ENCODE measurements around the gene LPIN3. TPM values are rescaled to one million over a fixed set of nuclear protein-coding genes. Genes with fewer than 3 reads are reported as not detected.

LPIN3 gene
- total RNA-seq, 1 experiment from 2014 or later, result 3.8 TPM

DNA sequence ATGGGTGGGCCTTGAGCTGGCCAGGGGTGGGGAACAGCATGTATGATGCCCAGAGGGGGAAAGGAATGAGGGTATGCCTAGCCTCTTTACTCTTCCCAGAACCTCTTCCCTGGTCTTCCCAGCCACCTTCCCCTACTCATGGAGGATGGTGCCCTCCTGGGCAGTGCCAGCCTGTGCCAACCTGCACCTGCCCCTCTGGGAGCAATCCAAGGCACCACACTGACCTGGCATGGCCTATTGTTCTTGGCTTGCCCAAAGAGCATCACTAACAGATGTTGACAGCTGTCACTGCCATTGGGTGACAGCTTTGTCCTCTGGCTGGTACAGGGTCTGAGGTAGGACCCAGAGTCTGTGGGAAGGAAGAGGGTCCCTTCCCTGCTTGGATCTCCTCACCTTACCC is 12.9 kb downstream of the LPIN3 start:
- Histone ChIP-seq H3K23me2 (ENCODE audit: insufficient read length, low read depth, low read length, poor library complexity, severe bottlenecking) (no peaks in the 10 kb centered on the region), H4K8ac (replicated peaks; ENCODE audit: insufficient read length, low read depth, low read length) (no peak overlapping the region), H4K91ac (ENCODE audit: insufficient read length, low read depth, low read length) (no peak overlapping the region), H2BK12ac (ENCODE audit: insufficient read length, low read depth, low read length) (no peak overlapping the region), H3K27me3 (ENCODE audit: insufficient read depth, low read length) (no peaks in the 10 kb centered on the region), H3K9me3 (ENCODE audit: control insufficient read depth, low read depth, low read length) (no peaks in the 10 kb centered on the region), H3K56ac (ENCODE audit: insufficient read length, low read depth, low read length) (no peak overlapping the region), H4K5ac (ENCODE audit: insufficient read length, low read depth, low read length) (no peak overlapping the region), H3K14ac (ENCODE audit: insufficient read depth, low read length) (no peak overlapping the region), H2BK15ac (ENCODE audit: low read depth, low read length) (no peak overlapping the region), H3K4me2 (ENCODE audit: insufficient read depth, insufficient read length, low read length) (no peak overlapping the region), H3K18ac (ENCODE audit: insufficient read length, low read depth, low read length) (no peak overlapping the region), H3K79me1 (ENCODE audit: insufficient read depth, low read depth, low read length, poor library complexity, severe bottlenecking) (no peaks in the 10 kb centered on the region), H2BK120ac (ENCODE audit: low read depth, low read length, poor library complexity, severe bottlenecking) (no peak overlapping the region), H3K79me2 (ENCODE audit: insufficient read depth, low read length) (no peaks in the 10 kb centered on the region), H2BK20ac (ENCODE audit: low read depth, low read length, poor library complexity, severe bottlenecking) (no peak overlapping the region), H2AK5ac (ENCODE audit: insufficient read length, low read length) (no peak overlapping the region), H4K20me1 (ENCODE audit: control insufficient read depth, insufficient read depth, insufficient read length) (no peaks in the 10 kb centered on the region), H2AFZ (ENCODE audit: low read length) (no peak overlapping the region), H3K23ac (ENCODE audit: insufficient read length, low read depth, low read length) (no peak overlapping the region), H3K9ac (ENCODE audit: extremely low read depth, insufficient read length, low read length) (no peak overlapping the region), H3T11ph (ENCODE audit: low read length) (no peak overlapping the region), H3K4ac (ENCODE audit: low read depth, low read length) (no peak overlapping the region), H3K4me1 (ENCODE audit: insufficient read depth, low read length) (no peaks in the 10 kb centered on the region), H2BK5ac (ENCODE audit: insufficient read length, low read length) (no peak overlapping the region), H3K27ac (ENCODE audit: insufficient read length, low read depth, low read length) (no peak overlapping the region)
- Mint-ChIP-seq H3K27ac (no peak overlapping the region), H3K4me1 (0 out of 4 replicates have a peak, but pooled peaks cover 0 to 3% of the 10 kb centered on the region in 2 experiments), H3K4me3 (no peak overlapping the region), H3K36me3 (ENCODE audit: insufficient read depth in 1 of 3, low read depth in 3 of 3) (peaks cover 0 to 4% (median 0%) of the 10 kb centered on the region in 3 experiments; a peak in 3 of 7 replicates), H3K9me3 (no peaks in the 10 kb centered on the region; a peak in 1 of 5 replicates), H3K27me3 (ENCODE audit: low read depth) (no peaks in the 10 kb centered on the region)
- DNase-seq, result no peak
- TF ChIP-seq, protein P1, sequence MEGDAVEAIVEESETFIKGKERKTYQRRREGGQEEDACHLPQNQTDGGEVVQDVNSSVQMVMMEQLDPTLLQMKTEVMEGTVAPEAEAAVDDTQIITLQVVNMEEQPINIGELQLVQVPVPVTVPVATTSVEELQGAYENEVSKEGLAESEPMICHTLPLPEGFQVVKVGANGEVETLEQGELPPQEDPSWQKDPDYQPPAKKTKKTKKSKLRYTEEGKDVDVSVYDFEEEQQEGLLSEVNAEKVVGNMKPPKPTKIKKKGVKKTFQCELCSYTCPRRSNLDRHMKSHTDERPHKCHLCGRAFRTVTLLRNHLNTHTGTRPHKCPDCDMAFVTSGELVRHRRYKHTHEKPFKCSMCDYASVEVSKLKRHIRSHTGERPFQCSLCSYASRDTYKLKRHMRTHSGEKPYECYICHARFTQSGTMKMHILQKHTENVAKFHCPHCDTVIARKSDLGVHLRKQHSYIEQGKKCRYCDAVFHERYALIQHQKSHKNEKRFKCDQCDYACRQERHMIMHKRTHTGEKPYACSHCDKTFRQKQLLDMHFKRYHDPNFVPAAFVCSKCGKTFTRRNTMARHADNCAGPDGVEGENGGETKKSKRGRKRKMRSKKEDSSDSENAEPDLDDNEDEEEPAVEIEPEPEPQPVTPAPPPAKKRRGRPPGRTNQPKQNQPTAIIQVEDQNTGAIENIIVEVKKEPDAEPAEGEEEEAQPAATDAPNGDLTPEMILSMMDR (conservative IDR thresholded peaks at IDR 0.05), result no peak

Data from H9 (cell line).